HCT116 (cell line): ENCODE data around the gene VPS35. TPM values are rescaled to one million over a fixed set of nuclear protein-coding genes. Genes with fewer than 3 reads are reported as not detected.

ENCODE experiments used
- ATAC-seq: fragments of 200-7000 bp; cut with Tn5 transposase; 2 replicates; pipeline ENCODE4 v1.9.1; 2020; ENCODE audit warnings: mild to moderate bottlenecking, moderate library complexity
- BruUV-seq: library from RNA; stranded (reverse); fragments of 400-500 nt; replicated peaks from 2 replicates; lab custom pipeline; 2021; lab: Mats Ljungman, UMichigan
- CTCF ChIA-PET: fragments of 300-600 bp; sonication (Branson Sonifier 250); formaldehyde crosslinking; loops from one replicate; lab custom pipeline; 2021; ENCODE audit warnings: antibody characterized with exemption; lab: Charles Lee
- POLR2A ChIA-PET: fragments of 300-600, 350-600 bp; sonication (Branson Sonifier 250); formaldehyde crosslinking; loops from one replicate; lab custom pipeline; 2021; ENCODE audit warnings: antibody characterized with exemption; lab: Charles Lee
- RAD21 ChIA-PET, 2 experiments: fragments of 300-600 bp; sonication (Branson Sonifier 250); formaldehyde crosslinking; loops; one replicate each; lab custom pipeline; 2023; ENCODE audit warnings: low total read pairs in 2 of 2; ENCODE audit not compliant: uncharacterized antibody in 2 of 2, unreplicated experiment in 2 of 2, low non-redundant PET in 1 of 2; lab: Charles Lee
- DNase-seq: peaks from one replicate; pipeline ENCODE4 v3.0.0-alpha.2; 2010; ENCODE audit warnings: low read depth, low spot score
- H2AFZ ChIP-seq: fragments of 200-600 bp; shearing (Covaris generic), sonication (generic); 2 replicates; pipeline ENCODE4 v1.6.1; 2017; ENCODE audit warnings: low read depth, mixed run types, mixed read lengths, antibody characterized with exemption, low read length; ENCODE audit not compliant: poor library complexity, severe bottlenecking
- H3K27ac ChIP-seq: 2 replicates; pipeline ENCODE4 v1.5.1; 2012; ENCODE audit warnings: low read depth, low read length
- H3K27me3 ChIP-seq: fragments of 200-600 bp; sonication (generic); 2 replicates; pipeline ENCODE4 v1.6.1; 2016; ENCODE audit warnings: mixed run types, low read length, mixed read lengths; ENCODE audit not compliant: insufficient read depth
- H3K36me3 ChIP-seq, 2 experiments: fragments of 200-500 bp in 1 of 2; fragments of 200-600 bp in 1 of 2; sonication (Bioruptor generic) in 1 of 2; sonication (generic) in 1 of 2; 2 replicates each; pipeline versions ENCODE4 v1.5.1 to v1.6.1; 2014 to 2016; ENCODE audit warnings: low read length in 2 of 2, inconsistent platforms in 1 of 2, mixed read lengths in 1 of 2, mixed run types in 1 of 2; ENCODE audit not compliant: insufficient read depth in 2 of 2, control insufficient read depth in 1 of 2
- H3K4me1 ChIP-seq, 2 experiments: fragments of 200-600 bp in 1 of 2; sonication (generic) in 1 of 2; 2 replicates each; pipeline versions ENCODE4 v1.5.1 to v1.6.1; 2012 to 2017; ENCODE audit warnings: low read length in 2 of 2, inconsistent platforms in 1 of 2, mild to moderate bottlenecking in 1 of 2, mixed read lengths in 1 of 2, mixed run types in 1 of 2, moderate library complexity in 1 of 2; ENCODE audit not compliant: insufficient read depth in 2 of 2, control insufficient read depth in 1 of 2
- H3K4me2 ChIP-seq: fragments of 200-600 bp; sonication (generic); 2 replicates; pipeline ENCODE4 v1.6.1; 2017; ENCODE audit warnings: mixed run types, low read length, mixed read lengths
- H3K4me3 ChIP-seq, 2 experiments: fragments of 200-600 bp in 1 of 2; sonication (generic) in 1 of 2; replicated peaks in 1 of 2; 2 replicates each; pipeline ENCODE4 v1.5.1; 2011 to 2016; ENCODE audit warnings: low read length in 2 of 2, control low read depth in 1 of 2, low read depth in 1 of 2, mild to moderate bottlenecking in 1 of 2, mixed read lengths in 1 of 2, mixed run types in 1 of 2
- H3K79me2 ChIP-seq: fragments of 200-600 bp; sonication (generic); 2 replicates; pipeline ENCODE4 v1.6.1; 2017; ENCODE audit warnings: mild to moderate bottlenecking, mixed run types, low read length, moderate library complexity, mixed read lengths; ENCODE audit not compliant: insufficient read depth
- H3K9ac ChIP-seq: fragments of 200-600 bp; sonication (generic); 2 replicates; pipeline ENCODE4 v1.6.1; 2016; ENCODE audit warnings: low read length, mixed read lengths
- H3K9me2 ChIP-seq: fragments of 200-600 bp; sonication (generic), shearing (Covaris generic); 2 replicates; pipeline ENCODE4 v1.6.1; 2017; ENCODE audit warnings: mixed run types, mild to moderate bottlenecking, moderate library complexity; ENCODE audit not compliant: insufficient read depth
- H3K9me3 ChIP-seq, 2 experiments: fragments of 200-500 bp in 1 of 2; fragments of 200-600 bp in 1 of 2; sonication (Bioruptor generic) in 1 of 2; sonication (generic) in 1 of 2; 2 replicates each; pipeline ENCODE4 v1.6.1; 2014 to 2017; ENCODE audit warnings: low read length in 2 of 2, mixed read lengths in 2 of 2, inconsistent platforms in 1 of 2, low read depth in 1 of 2, mild to moderate bottlenecking in 1 of 2, mixed run types in 1 of 2, moderate library complexity in 1 of 2; ENCODE audit not compliant: control insufficient read depth in 1 of 2, insufficient read depth in 1 of 2
- H4K20me1 ChIP-seq: fragments of 200-600 bp; sonication (generic), shearing (Covaris generic); 2 replicates; pipeline ENCODE4 v1.6.1; 2017; ENCODE audit warnings: mixed run types, mild to moderate bottlenecking, moderate library complexity; ENCODE audit not compliant: insufficient read depth
- CBX3 ChIP-seq: IDR thresholded peaks from 2 replicates; pipeline ENCODE4 v1.6.1; 2012; ENCODE audit warnings: low read depth
- CEBPB ChIP-seq: IDR thresholded peaks from 2 replicates; pipeline ENCODE4 v1.6.1; 2012; ENCODE audit warnings: low read depth
- EZH2 ChIP-seq: fragments of 200-600 bp; sonication (generic); IDR thresholded peaks from 2 replicates; pipeline ENCODE4 v1.6.1; 2017; ENCODE audit warnings: antibody characterized with exemption, mixed run types
- EZH2phosphoT487 ChIP-seq: fragments of 200-600 bp; IDR thresholded peaks from 2 replicates; pipeline ENCODE4 v1.6.1; 2018; ENCODE audit warnings: antibody characterized with exemption, borderline replicate concordance
- JUND ChIP-seq: IDR thresholded peaks from 2 replicates; pipeline ENCODE4 v1.6.1; 2012
- POLR2AphosphoS5 ChIP-seq: IDR thresholded peaks from 2 replicates; pipeline ENCODE4 v1.6.1; 2011; ENCODE audit warnings: mild to moderate bottlenecking, low read depth, low read length, moderate library complexity
- RAD21 ChIP-seq: IDR thresholded peaks from 2 replicates; pipeline ENCODE4 v1.6.1; 2012; ENCODE audit warnings: low read depth, mild to moderate bottlenecking
- SIN3A ChIP-seq: IDR thresholded peaks from 2 replicates; pipeline ENCODE4 v1.6.1; 2012; ENCODE audit warnings: low read depth
- SP1 ChIP-seq: IDR thresholded peaks from 2 replicates; pipeline ENCODE4 v1.6.1; 2012; ENCODE audit warnings: low read depth
- SRF ChIP-seq: IDR thresholded peaks from 2 replicates; pipeline ENCODE4 v1.6.1; 2012; ENCODE audit warnings: low read depth
- ZFX ChIP-seq: fragments of 450-650 bp; IDR thresholded peaks from 2 replicates; pipeline ENCODE4 v1.6.1; 2017
- intact Hi-C: fragments of 100-400 bp; cut with micrococcal nuclease; formaldehyde crosslinking; loops from 2 replicates; pipeline ENCODE4 v1.10.0; 2022
- total RNA-seq: library from RNA; stranded (reverse); gene quantifications from one replicate; pipeline ENCODE4 v1.2.1, GENCODE V29; 2021; ENCODE audit not compliant: unreplicated experiment
- TF ChIP-seq, protein P1 (sequence below): IDR thresholded peaks from 2 replicates; pipeline ENCODE4 v1.6.1; 2012
- TF ChIP-seq, protein P2 (sequence below): IDR thresholded peaks from 2 replicates; pipeline ENCODE4 v1.6.1; 2012; ENCODE audit warnings: low read depth

Gene VPS35
- total RNA-seq, 1 experiment from 2014 or later = 115 TPM

DNA sequence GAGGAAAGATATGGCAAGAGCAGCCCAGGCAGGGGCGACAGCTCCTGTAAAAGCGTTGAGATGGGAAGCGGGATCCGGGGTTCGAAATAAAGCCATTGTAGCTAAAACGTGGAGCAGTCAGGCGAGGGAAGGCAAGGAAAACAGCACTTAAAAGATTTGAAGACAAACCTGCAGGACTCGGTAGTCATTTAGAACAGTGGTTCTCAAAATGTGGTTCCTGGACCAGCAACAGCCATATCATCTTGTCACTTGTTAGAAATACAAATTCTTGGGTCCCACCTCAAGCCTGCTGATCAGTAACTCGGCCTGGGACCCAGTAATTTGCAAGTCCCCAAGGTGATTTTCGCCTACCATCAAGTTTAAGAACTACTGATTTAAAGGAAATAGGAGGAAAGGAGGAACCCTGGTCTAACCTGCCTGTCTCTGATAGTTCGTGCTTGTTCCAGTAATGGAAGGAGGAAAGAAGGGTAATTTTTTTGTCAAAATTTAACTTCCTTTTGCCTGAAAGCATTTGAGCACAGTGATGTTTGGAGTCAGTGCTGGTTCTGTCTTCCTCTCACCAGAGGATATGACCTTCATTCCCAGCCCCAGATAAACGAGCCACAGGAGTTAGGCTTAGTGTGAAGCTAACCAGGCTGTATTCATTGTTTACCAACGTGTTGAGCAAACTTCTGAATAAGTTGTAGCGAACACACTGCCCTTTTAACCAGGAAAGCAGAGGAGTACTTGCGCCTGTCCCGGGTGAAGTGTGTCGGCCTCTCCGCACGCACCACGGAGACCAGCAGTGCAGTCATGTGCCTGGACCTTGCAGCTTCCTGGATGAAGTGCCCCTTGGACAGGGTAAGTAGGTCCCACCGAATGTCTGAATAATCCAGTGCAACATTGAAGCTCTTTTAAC, 1.6 kb upstream of the VPS35 start:
- Histone ChIP-seq H3K36me3 (peaks cover 25 to 33% of the 10 kb centered on the region in 2 experiments), H3K4me2 (peak overlapping the region; percentile 90), H3K4me1 (peaks cover 14 to 23% of the 10 kb centered on the region in 2 experiments; a peak in 3 of 4 replicates), H4K20me1 (peaks cover 15% of the 10 kb centered on the region; the same call in 1 of the 2 replicates), H3K9ac (peak overlapping the region; percentile 92), H3K4me3 (peak overlapping the region; percentile 82 to 95), H3K27me3 (no peaks in the 10 kb centered on the region), H3K9me3 (no peaks in the 10 kb centered on the region), H3K9me2 (no peaks in the 10 kb centered on the region), H3K27ac (peak overlapping the region; percentile 93), H3K79me2 (peaks cover 71% of the 10 kb centered on the region), H2AFZ (no peak overlapping the region)
- intact Hi-C loops = no loop called here
- CTCF ChIA-PET = interaction anchor here (1.2 to 1.6 kb wide), 2 partner anchors 17 kb away, joined by 4 read pairs; no protein-coding TSS in a partner anchor
- RAD21 ChIA-PET = no interaction called here
- ATAC-seq = no peak
- TSS peak; percentile 48 for BruUV-seq
- TF ChIP-seq CEBPB (no peak), RAD21 (no peak), ZFX (no peak), SRF (no peak)
- TF ChIP-seq, protein P1, sequence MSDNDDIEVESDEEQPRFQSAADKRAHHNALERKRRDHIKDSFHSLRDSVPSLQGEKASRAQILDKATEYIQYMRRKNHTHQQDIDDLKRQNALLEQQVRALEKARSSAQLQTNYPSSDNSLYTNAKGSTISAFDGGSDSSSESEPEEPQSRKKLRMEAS = no peak
- DNase-seq = no peak
- POLR2A ChIA-PET = interaction anchor here (1.2 kb wide), 1 partner anchor 9 kb away, joined by 3 read pairs; no protein-coding TSS in a partner anchor

DNA sequence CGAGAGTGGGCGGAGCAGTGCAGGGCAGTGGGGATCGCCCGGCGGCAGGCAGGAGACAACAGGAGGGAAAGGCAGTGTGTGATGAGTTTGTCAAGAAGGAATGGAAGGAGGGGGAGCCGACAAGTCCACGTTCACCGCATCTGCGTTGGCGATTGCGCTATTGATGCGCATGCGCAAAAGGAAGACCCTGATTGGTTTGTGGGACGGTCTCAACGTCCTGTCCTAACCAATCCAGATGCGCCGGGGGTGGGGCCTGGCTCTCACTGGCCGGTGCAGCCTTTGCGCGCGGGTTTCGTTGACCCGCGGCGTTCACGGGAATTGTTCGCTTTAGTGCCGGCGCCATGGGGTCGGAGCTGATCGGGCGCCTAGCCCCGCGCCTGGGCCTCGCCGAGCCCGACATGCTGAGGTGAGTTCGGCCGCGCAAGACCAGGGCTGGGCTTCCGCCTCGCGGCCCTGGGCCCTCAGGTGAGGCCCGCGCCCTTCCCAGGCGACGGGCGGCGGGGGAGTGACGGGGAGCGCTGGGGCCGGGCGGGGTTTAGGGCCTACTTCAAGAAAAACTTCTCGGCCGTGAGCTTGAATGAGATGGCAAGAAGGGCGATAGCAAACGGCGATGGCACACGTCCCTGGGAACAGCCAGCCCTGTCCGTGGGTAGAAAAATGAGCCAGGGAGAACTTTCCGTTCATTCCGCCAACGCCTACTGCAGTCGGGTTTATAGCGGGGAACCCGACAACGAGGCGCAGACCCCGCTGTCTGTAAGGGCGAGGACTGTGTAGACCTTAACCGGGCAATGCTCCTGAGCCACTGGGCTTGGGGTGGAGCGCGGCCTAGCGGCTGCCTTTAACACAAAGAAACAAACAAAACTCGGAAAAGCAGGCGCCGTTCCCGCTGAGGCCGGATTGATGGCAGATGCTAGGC, 645 bp upstream of the VPS35 start, which contains the start of gene ORC6:
TSS of gene ORC6 (plus strand) at position 295 of the 916 bp plus-strand sequence. CDS start at position 342, 47 bp downstream.
- DNase-seq (peak; percentile 91), ATAC-seq (peak; percentile 84)
- H3K4me1 ChIP-seq = peaks cover 14 to 23% of the 10 kb centered on the region in 2 experiments; a peak in 3 of 4 replicates
- H4K20me1 ChIP-seq = peaks cover 22% of the 10 kb centered on the region; the same call in 1 of the 2 replicates
- ChIA-PET CTCF (interaction anchor here (1.6 kb wide), 1 partner anchor 16 kb away, joined by 4 read pairs; no protein-coding TSS in a partner anchor), POLR2A (interaction anchor here (1.2 kb wide), 1 partner anchor 10 kb away, joined by 3 read pairs; no protein-coding TSS in a partner anchor), RAD21 (no interaction called here)
- peak within 1 kb of the TSS; percentile 93 for H3K27ac ChIP-seq
- no peaks in the 10 kb centered on the region for H3K9me2 ChIP-seq
- peak within 1 kb of the TSS; percentile 92 for H3K9ac ChIP-seq
- no peaks in the 10 kb centered on the region for H3K27me3 ChIP-seq
- peak within 1 kb of the TSS; percentile 82 to 95 for H3K4me3 ChIP-seq
- H3K79me2 ChIP-seq = peaks cover 80% of the 10 kb centered on the region
- BruUV-seq = no TSS peak
- H3K4me2 ChIP-seq = peak within 1 kb of the TSS; percentile 90
- intact Hi-C loops = no loop called here
- no peaks in the 10 kb centered on the region for H3K9me3 ChIP-seq
- H2AFZ ChIP-seq = no peak within 1 kb of the TSS
- H3K36me3 ChIP-seq = peaks cover 17 to 24% of the 10 kb centered on the region in 2 experiments
- TF ChIP-seq JUND = no peak
- TF ChIP-seq SIN3A = peak; percentile 97
- TF ChIP-seq, protein P2, sequence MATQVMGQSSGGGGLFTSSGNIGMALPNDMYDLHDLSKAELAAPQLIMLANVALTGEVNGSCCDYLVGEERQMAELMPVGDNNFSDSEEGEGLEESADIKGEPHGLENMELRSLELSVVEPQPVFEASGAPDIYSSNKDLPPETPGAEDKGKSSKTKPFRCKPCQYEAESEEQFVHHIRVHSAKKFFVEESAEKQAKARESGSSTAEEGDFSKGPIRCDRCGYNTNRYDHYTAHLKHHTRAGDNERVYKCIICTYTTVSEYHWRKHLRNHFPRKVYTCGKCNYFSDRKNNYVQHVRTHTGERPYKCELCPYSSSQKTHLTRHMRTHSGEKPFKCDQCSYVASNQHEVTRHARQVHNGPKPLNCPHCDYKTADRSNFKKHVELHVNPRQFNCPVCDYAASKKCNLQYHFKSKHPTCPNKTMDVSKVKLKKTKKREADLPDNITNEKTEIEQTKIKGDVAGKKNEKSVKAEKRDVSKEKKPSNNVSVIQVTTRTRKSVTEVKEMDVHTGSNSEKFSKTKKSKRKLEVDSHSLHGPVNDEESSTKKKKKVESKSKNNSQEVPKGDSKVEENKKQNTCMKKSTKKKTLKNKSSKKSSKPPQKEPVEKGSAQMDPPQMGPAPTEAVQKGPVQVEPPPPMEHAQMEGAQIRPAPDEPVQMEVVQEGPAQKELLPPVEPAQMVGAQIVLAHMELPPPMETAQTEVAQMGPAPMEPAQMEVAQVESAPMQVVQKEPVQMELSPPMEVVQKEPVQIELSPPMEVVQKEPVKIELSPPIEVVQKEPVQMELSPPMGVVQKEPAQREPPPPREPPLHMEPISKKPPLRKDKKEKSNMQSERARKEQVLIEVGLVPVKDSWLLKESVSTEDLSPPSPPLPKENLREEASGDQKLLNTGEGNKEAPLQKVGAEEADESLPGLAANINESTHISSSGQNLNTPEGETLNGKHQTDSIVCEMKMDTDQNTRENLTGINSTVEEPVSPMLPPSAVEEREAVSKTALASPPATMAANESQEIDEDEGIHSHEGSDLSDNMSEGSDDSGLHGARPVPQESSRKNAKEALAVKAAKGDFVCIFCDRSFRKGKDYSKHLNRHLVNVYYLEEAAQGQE = no peak
- TF ChIP-seq, protein P1 = peak; percentile 69
- TF ChIP-seq SP1 = peak; percentile 92
- peak; percentile 90 for TF ChIP-seq ZFX
- TF ChIP-seq EZH2 = no peak
- TF ChIP-seq EZH2phosphoT487 = no peak
- no peak for TF ChIP-seq SRF
- TF ChIP-seq RAD21 = peak; percentile 36
- TF ChIP-seq CBX3 = no peak
- peak; percentile 75 for TF ChIP-seq POLR2AphosphoS5
